ENCODE measurements around the gene TMED10.
"Not testable (repeated sequence)": the region's sequence is repeated elsewhere in the genome, so short reads cannot be mapped to it uniquely, and the experiment has no call there.

DNA sequence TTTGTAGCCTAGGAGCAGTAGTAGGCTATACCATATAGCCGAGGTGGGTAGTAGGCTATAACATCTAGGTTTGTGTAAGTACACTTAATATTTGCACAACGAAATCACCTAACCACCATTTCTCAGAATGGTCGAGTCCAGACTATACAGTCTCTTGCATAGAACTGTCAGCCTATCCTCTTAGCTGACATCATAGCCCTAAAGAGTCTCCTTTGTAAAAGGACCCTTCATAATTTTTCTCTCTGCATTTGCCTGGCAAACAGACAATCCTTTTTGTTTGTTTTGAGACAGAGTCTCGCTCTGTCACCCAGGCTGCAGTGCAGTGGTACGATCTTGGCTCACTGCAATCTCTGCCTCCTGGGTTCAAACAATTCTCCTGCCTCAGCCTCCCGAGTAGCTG is 25.8 kb downstream of the TMED10 start:
- not testable (repeated sequence) for TF ChIP-seq POLR2A (IDR thresholded peaks at IDR 0.05; ENCODE audit: low read length); GATA1 (IDR thresholded peaks at IDR 0.05; ENCODE audit: low read depth, low read length)

Measured in erythroblast (primary cell).